ENCODE results near the gene HNRNPL. TPM values are rescaled to one million over a fixed set of nuclear protein-coding genes. Genes with fewer than 3 reads are reported as not detected.
"Not testable (repeated sequence)": the region's sequence is repeated elsewhere in the genome, so short reads cannot be mapped to it uniquely, and the experiment has no call there.

The HNRNPL gene
- total and polyA plus RNA-seq, 2 donors = 184 to 193 TPM

DNA sequence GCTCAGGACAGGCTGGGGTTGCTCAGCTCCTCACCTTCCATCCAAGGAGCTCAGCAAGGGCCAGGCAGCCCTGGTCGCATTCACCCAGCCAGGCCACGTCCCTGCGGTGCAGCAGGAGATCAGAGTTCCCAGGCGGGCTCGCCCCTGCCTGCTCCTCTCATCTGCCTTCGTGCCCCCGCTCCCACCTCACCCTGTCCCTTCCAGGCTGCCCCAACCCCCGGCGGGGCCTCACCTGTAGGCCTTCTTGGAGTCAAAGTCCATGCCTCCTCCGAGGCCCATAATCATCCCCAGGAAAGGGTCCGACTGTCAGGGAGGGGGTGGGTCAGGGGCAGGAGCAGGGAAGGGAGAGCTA lies 29.6 kb upstream of the HNRNPL start:
- DNase-seq (ENCODE audit: extremely low spot score) = no peak
- Histone ChIP-seq H3K4me1 (ENCODE audit: insufficient read depth) (no peaks in the 10 kb centered on the region), H3K4me3 (ENCODE audit: low read depth, low read length) (no peak overlapping the region), H3K36me3 (ENCODE audit: insufficient read depth) (peaks cover 5% of the 10 kb centered on the region), H3K27ac (ENCODE audit: low read depth) (no peak overlapping the region)
- 89% methylated on average over 11 of the region's 11 CpGs for WGBS

DNA sequence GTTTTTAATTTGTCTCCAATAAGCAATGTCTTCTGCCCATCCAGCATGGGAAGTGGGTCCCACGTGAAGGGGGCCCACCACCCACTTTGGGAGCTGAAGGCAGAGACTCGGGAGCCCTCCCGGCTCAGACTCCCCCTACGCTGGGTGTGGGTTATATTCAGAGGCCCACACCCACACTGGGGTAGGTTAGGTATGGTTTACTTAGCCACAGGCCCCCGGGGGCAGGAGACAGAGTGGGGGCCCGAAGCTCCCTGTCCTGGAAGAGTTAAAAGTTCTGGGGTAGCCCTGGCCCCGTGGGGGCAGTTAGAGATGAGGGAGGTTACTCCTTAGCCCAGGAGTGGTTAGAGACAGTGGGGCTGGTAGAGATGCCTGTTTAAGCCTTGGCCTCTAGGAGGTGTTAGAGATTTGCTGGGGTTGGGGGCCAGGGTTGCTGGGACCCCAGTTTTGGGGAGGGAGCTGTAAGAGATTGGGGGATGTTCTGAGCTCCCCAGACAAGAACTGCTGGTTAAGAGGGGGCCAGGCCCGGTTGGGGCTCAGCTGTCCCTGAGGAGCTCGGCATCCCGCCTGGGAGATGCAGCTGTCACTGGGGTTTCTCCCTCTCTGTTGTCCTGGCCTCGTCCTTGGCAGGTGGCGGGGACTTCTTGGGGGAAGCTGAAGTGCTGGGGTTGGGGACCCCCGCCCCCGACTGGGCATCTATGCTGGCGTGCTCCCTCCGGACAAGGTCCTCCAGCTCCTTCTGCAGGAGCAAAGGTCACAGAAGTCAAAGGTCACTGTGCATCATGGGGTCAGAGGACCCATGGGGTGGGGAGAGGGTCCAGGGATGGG lies 29.0 kb upstream of the HNRNPL start:
- Histone ChIP-seq H3K36me3 (ENCODE audit: insufficient read depth) (peaks cover 5% of the 10 kb centered on the region), H3K4me3 (ENCODE audit: low read depth, low read length) (no peak overlapping the region), H3K4me1 (ENCODE audit: insufficient read depth) (no peaks in the 10 kb centered on the region), H3K27ac (ENCODE audit: low read depth) (no peak overlapping the region)
- WGBS = 76% methylated on average over 16 of the region's 16 CpGs
- DNase-seq (ENCODE audit: extremely low spot score) = no peak

DNA sequence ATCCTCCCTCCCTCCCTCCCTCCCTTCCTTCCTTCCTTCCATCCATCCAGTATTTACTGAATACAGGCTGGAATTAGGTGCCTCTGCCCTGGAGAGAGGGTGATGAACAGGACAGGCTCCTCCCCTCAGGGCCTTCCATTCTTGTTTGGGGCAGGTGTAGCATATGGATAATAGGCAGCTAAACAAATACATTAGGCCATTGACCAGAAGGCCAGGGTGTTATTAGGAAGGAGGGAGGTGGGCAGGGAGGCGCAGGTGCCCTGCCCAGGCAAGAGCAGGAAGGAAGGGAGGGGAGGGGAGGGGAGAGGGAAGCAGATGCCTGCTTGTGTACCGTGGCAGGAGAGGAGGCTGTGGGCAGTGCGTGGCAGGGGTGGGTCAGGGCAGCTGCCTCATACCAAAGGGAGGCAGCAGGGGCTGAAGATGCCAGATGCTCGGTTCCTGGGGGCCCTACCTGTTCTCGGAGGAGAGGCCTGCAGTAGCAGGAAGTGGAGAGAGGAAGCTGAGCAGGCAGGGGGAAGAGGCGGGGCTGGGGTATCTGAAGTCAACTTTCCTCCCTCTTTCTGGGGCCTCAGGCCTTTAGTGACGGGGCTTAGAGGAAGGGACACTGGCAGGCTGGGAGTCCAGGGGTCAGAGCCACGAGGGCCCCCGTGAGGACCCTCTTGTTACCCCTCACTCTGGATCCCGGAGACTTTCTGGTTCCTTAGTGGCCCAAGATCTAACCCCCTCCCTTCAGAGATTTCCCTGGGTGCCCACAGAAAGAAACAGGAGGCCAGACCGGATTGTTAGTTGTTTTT lies 28.2 kb upstream of the HNRNPL start, which contains the start of gene RINL:
Gene RINL (minus strand): TSS at position 495 of the 794 bp plus-strand sequence. CDS start 1,533 bp downstream, outside the sequence.
- Histone ChIP-seq H3K36me3 (ENCODE audit: insufficient read depth) (peaks cover 5% of the 10 kb centered on the region), H3K4me1 (ENCODE audit: insufficient read depth) (no peaks in the 10 kb centered on the region), H3K4me3 (ENCODE audit: low read depth, low read length) (no peak within 1 kb of the TSS), H3K27ac (ENCODE audit: low read depth) (peak within 1 kb of the TSS; percentile 66)
- 50% methylated on average over 11 of the region's 11 CpGs for WGBS
- DNase-seq (ENCODE audit: extremely low spot score) = no peak

DNA sequence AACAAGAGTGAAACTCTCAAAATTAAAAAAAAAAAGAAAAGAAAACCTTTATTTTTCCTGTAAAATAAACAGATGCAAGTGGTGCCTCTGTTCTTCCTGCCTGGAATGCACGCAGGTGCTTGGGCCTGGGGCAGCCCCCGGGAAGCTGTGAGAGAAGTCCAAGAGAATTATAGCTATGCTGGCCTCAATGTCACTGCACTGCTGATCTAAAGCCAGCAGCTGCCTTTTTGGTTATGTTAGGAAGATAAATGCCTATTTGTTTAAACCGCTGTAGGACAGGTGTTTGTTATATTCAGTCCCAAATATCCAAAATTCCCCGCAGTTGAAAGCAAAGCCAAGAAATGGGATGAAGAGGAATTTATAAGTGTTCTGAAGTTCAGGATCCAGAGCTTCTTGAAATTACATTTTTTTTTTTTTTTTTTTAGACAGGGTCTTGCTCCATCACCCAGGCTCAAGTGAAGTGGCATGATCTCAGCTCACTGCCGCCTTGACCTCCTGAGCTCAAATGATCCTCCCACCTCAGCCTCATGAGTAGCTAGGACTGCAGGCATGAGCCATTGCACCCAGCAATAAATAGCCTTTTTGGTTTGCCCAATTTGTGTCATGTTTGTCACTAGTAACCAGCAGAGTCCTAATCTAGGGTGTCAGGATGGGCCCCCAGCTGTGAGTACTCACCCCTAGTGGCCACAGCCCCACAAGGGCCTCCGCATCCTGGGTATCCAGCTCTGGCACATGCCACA lies 26.0 kb upstream of the HNRNPL start:
- no peak overlapping the region for H3K27ac ChIP-seq (ENCODE audit: low read depth)
- WGBS = 77% methylated on average over 6 of the region's 6 CpGs
- H3K36me3 ChIP-seq (ENCODE audit: insufficient read depth) = peaks cover 1% of the 10 kb centered on the region
- no peaks in the 10 kb centered on the region for H3K4me1 ChIP-seq (ENCODE audit: insufficient read depth)
- H3K4me3 ChIP-seq (ENCODE audit: low read depth, low read length) = no peak overlapping the region
- DNase-seq (ENCODE audit: extremely low spot score) = no peak

DNA sequence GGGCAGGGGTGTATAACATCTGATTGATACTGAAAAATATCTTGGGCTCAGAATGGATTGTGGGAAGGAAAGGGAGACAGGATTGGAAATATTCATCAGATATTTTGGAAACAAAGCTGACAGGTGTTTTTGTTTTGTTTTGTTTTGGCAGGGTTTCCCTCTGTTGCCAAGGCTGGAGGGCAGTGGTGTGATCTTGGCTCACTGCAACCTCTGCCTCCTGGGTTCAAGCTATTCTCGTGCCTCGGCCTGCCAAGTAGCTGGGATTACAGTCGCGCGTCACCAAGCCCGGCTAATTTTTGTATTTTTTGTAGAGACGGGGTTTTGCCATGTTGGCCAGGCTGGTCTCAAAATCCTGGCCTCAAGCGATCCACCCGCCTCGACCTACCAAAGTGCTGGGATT lies 23.6 kb upstream of the HNRNPL start:
- H3K4me1 ChIP-seq (ENCODE audit: insufficient read depth); H3K4me3 ChIP-seq (ENCODE audit: low read depth, low read length); H3K36me3 ChIP-seq (ENCODE audit: insufficient read depth); DNase-seq (ENCODE audit: extremely low spot score); H3K27ac ChIP-seq (ENCODE audit: low read depth): not testable (repeated sequence)
- 77% methylated on average over 10 of the region's 10 CpGs for WGBS

DNA sequence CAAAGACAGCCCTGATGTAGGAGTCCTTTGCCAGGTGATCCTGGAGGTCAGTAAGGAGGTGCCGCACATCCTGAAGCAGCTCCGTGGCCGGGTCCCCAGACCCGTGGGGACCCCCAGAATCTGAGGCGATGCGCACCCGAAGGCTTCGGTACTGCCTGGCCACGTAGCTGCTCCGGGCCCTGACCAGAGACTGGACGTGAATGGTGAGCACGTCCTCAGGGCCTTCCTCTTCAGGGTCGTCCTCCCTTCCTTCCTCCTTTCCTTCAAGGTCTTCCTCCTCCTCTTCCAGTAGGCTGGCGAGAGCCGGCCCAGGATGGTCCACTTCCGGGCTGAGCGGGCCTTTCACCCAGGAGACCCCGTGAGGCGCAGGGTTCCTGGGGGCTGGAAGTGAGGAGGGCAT lies 20.8 kb upstream of the HNRNPL start:
- DNase-seq (ENCODE audit: extremely low spot score) = no peak
- H3K36me3 ChIP-seq (ENCODE audit: insufficient read depth) = no peaks in the 10 kb centered on the region
- WGBS = 90% methylated on average over 19 of the region's 19 CpGs
- H3K4me3 ChIP-seq (ENCODE audit: low read depth, low read length) = no peak overlapping the region
- no peaks in the 10 kb centered on the region for H3K4me1 ChIP-seq (ENCODE audit: insufficient read depth)
- H3K27ac ChIP-seq (ENCODE audit: low read depth) = no peak overlapping the region

DNA sequence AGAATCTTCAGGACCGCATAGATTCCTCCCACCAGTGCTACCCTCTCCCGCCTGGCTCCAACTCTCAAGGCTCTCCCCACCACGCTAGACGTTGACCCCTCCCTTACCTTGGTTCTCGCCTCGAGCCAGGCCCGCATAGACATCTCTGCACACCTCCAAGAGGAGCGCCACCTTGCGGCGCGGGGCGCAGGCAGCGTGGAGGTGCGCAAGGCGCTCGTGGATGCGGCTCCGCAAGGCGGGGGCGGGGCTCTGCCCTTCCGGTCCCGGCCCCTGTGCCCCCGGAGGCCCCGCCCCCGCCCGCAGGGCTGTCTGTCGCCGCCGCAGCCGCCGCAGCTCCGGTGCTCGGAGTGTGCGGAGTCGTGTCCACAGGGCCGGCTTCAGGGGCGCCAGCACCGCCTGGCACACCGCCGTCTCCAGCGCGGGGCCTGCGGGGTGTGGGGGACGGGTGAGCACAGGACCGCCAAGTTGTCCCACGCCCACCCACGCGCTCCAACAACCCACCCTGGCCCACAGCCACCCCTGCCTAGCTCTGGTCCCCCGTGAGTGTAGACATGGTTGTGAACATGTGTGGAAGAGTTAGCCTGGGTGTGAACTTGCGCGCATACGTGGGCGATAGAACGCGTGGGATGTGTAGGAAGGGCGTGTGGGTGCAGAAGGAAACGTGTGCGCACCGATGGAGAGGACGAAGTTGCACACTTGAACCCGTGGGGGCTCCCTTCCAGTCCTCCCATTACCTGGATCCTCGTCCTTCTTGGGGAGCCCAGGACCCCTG lies 20.2 kb upstream of the HNRNPL start:
- DNase-seq (ENCODE audit: extremely low spot score) = no peak
- 17% methylated on average over 62 of the region's 62 CpGs for WGBS
- Histone ChIP-seq H3K4me3 (ENCODE audit: low read depth, low read length) (peak overlapping the region; percentile 40), H3K4me1 (ENCODE audit: insufficient read depth) (no peaks in the 10 kb centered on the region), H3K27ac (ENCODE audit: low read depth) (no peak overlapping the region), H3K36me3 (ENCODE audit: insufficient read depth) (no peaks in the 10 kb centered on the region)

DNA sequence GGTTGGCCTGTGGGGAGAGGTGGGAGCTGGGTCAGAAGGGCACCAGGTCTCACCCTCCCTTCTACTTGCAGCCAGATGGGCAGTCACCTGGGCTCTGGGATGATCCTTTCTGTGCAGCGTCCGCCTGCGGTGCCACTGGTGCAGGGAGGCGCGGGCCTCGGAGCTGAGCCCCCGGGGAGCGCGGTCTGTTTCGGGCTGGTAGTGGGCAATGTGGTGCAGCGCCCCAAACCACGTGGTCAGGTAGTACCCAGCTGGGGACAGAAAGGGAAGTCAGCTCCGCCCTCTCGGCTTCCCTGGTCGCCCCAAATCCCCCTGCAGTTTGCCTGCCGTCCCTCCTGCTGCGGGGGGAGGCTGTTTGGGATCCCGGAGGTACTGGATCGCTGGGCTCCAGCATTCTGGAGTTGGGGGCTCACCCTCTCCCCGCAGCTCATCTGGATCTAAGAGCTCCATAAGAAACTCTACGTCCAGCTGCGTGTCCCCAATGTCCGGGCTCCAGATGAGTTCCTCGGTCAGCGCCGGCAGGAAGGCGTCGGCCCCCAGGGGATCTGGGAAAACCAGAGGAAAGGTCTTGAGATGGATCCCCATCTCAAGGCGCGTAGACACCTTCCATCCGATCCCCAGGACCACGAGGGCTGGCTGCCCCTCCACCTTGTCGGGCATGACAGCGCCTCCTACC lies 19.5 kb upstream of the HNRNPL start:
- peak overlapping the region; percentile 40 for H3K4me3 ChIP-seq (ENCODE audit: low read depth, low read length)
- DNase-seq (ENCODE audit: extremely low spot score) = no peak
- H3K27ac ChIP-seq (ENCODE audit: low read depth) = no peak overlapping the region
- WGBS = 14% methylated on average over 34 of the region's 34 CpGs
- peaks cover 2% of the 10 kb centered on the region for H3K4me1 ChIP-seq (ENCODE audit: insufficient read depth)
- no peaks in the 10 kb centered on the region for H3K36me3 ChIP-seq (ENCODE audit: insufficient read depth)

DNA sequence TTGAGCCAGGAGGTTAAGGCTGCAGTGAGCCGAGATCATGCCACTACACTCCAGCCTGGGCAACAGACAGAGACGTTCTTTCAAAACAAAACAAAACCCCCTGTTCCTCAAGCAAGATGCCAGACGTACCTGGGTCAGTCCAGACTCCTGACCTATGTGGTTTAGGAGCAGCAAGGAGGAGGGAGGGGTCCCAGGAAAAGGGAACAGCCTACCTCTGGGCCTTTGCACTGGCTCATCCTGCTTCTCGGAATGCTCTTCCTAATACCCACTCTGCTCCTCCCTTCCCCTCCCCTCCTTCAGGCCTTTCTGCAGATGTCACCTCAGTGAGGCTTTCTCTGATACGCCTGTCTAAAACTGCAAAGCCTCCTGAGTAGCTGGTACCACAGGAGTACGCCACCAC lies 18.8 kb upstream of the HNRNPL start:
- no peak for DNase-seq (ENCODE audit: extremely low spot score)
- Histone ChIP-seq H3K4me1 (ENCODE audit: insufficient read depth) (peaks cover 2% of the 10 kb centered on the region), H3K36me3 (ENCODE audit: insufficient read depth) (no peaks in the 10 kb centered on the region), H3K27ac (ENCODE audit: low read depth) (no peak overlapping the region), H3K4me3 (ENCODE audit: low read depth, low read length) (no peak overlapping the region)
- 91% methylated on average over 6 of the region's 6 CpGs for WGBS

DNA sequence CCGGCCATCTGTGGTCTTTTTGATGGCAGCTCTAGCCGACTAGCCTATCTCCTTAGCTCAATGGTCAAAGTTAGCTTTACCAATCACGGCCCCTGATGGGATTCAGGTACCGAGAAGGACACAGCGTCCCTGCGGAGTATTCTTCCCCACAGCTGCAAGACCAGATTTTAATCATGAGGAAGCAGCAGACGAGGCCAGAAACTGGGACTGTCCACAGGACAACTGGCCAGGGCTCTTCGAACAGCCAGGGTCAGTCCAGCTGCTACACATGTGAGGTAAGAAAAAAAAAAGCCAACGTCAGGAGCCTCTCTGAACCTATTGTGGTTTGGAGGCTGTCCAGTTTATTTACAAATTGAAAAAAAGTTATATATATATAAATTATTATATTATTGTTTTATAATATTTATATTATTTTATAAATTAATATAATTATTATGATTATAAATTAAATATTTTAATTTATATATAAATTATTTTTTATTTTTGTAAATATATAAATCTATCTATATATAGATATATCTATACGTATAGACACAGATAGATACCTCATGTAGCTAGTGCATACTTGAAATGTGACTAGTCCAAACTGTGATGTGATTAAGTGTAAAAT lies 17.5 kb upstream of the HNRNPL start:
- Histone ChIP-seq H3K36me3 (ENCODE audit: insufficient read depth) (no peaks in the 10 kb centered on the region), H3K27ac (ENCODE audit: low read depth) (no peak overlapping the region), H3K4me1 (ENCODE audit: insufficient read depth) (peaks cover 2% of the 10 kb centered on the region), H3K4me3 (ENCODE audit: low read depth, low read length) (no peak overlapping the region)
- 88% methylated on average over 10 of the region's 10 CpGs for WGBS
- DNase-seq (ENCODE audit: extremely low spot score) = no peak

DNA sequence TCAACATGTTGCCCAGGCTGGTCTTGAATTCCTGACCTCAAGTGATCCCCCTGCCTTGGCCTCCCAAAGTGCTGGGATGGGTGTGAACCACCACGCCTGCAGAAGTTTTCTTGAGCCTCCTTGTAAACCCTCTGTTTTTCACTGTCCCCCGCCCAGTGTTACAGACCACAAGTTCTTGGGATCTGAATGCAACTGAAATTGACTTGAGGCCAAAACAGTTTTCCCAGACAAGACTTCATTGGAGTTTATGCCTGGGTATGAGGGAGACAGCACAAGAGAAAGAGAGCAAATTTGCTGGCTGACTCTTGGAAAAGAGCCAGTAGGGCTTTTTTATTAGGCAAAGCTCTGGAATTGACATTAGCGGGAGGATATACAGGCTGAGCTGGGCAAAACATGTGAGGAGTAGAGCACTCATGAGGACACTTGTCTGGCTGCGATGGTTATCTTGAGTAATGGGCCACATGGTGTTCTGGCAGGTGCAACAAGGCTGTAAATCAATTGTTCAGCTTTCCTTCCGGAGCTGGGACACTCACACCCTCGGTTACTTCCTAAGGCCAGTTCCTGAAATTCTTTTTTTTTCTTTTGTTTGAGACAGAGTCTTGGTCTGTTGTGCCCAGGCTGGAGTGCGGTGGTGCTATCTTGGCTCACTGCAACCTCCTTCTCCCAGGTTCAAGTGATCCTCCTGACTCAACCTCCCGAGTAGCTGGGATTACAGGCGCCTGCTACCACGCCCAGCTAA lies 12.7 kb upstream of the HNRNPL start:
- Histone ChIP-seq H3K4me3 (ENCODE audit: low read depth, low read length) (no peak overlapping the region), H3K27ac (ENCODE audit: low read depth) (no peak overlapping the region), H3K4me1 (ENCODE audit: insufficient read depth) (peaks cover 2% of the 10 kb centered on the region), H3K36me3 (ENCODE audit: insufficient read depth) (no peaks in the 10 kb centered on the region)
- 22% methylated on average over 10 of the region's 10 CpGs for WGBS
- DNase-seq (ENCODE audit: extremely low spot score) = peak; percentile 95

DNA sequence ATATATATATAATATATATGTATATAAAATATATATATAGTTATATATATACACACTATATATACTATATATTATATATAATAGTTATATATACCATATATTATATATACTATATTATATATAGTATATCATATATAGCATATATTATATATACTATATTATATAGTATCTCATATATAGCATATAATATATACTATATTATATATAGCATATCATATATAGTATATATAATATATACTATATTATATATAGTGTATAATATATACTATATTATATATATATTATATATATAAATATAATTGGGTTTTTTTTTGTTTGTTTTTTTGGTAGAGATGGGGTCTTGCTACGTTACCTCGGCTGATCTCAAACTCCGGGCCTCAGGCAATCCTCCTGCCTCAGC lies 11.6 kb upstream of the HNRNPL start:
- H3K36me3 ChIP-seq (ENCODE audit: insufficient read depth) = no peaks in the 10 kb centered on the region

More for the DNA sequence above, 11.6 kb upstream of the HNRNPL start:
- Histone ChIP-seq H3K27ac (ENCODE audit: low read depth) (no peak overlapping the region), H3K4me3 (ENCODE audit: low read depth, low read length) (no peak overlapping the region), H3K4me1 (ENCODE audit: insufficient read depth) (peaks cover 2% of the 10 kb centered on the region)
- DNase-seq (ENCODE audit: extremely low spot score) = no peak
- 95% methylated on average over 3 of the region's 3 CpGs for WGBS

Measured in urinary bladder (tissue), 4 donors.